ENCODE results near the gene MAP3K5. TPM values are rescaled to one million over a fixed set of nuclear protein-coding genes. Genes with fewer than 3 reads are reported as not detected.

Gene MAP3K5
- total and polyA plus RNA-seq, 9 of the 15 experiments (the other 6 are each of a cell fraction or from before 2014, with no cell fraction given) = 2.2 to 13.0 (median 9.9) TPM

- TF ChIP-seq ZNF133 (CRISPR knock-in tag; IDR thresholded peaks at IDR 0.05) (no peak), ZNF239 (CRISPR knock-in tag; IDR thresholded peaks at IDR 0.05) (no peak), U2AF1 (optimal IDR thresholded peaks at IDR 0.05; ENCODE audit: low read depth, low read length) (no peak), CHD1 (IDR thresholded peaks at IDR 0.05; ENCODE audit: low read length) (no peak), C11orf30 (IDR thresholded peaks at IDR 0.05; ENCODE audit: low read depth) (no peak), NR2C1 (IDR thresholded peaks at IDR 0.05) (no peak), NR2C1 (tag; IDR thresholded peaks at IDR 0.05) (no peak), RBBP5 (IDR thresholded peaks at IDR 0.05; ENCODE audit: borderline replicate concordance, insufficient read depth, low read length, poor library complexity, severe bottlenecking) (peak; percentile 88), PRPF4 (IDR thresholded peaks at IDR 0.05; ENCODE audit: insufficient read depth, low read depth, low read length, poor library complexity, severe bottlenecking) (no peak), NCOA6 (IDR thresholded peaks at IDR 0.05) (no peak), MAFG (tag; conservative IDR thresholded peaks at IDR 0.05) (no peak), ZFX (CRISPR knock-in tag; IDR thresholded peaks at IDR 0.05) (peak; percentile 68), ZNF586 (CRISPR knock-in tag; conservative IDR thresholded peaks at IDR 0.05) (no peak), ZBTB40 (IDR thresholded peaks at IDR 0.05) (no peak), ZBTB40 (CRISPR knock-in tag; IDR thresholded peaks at IDR 0.05) (no peak), DLX4 (CRISPR knock-in tag; IDR thresholded peaks at IDR 0.05) (no peak), KAT7 (CRISPR knock-in tag; IDR thresholded peaks at IDR 0.05; ENCODE audit: borderline replicate concordance) (no peak), NFE2 (IDR thresholded peaks at IDR 0.05; ENCODE audit: low read depth) (no peak)
Measured at GRCh38 chr6:136791296-136792094, 782 bp downstream of the MAP3K5 start (continued).
